Erythroblast (primary cell): ENCODE measurements around the gene MIEF2.

Experiments
- GATA1 ChIP-seq: IDR thresholded peaks from 2 replicates; pipeline ENCODE4 v1.6.1; 2011; ENCODE audit warnings: low read depth, mild to moderate bottlenecking, control low read depth, low read length, moderate library complexity
- POLR2A ChIP-seq: IDR thresholded peaks from 2 replicates; pipeline ENCODE4 v1.6.1; 2011; ENCODE audit warnings: mild to moderate bottlenecking, low read length

- TF ChIP-seq POLR2A (no peak), GATA1 (no peak)
These were observed 34.7 kb upstream of the MIEF2 start for GRCh38 chr17:18225642-18226283.
